ENCODE data around the gene UBE2QL1.

DNA sequence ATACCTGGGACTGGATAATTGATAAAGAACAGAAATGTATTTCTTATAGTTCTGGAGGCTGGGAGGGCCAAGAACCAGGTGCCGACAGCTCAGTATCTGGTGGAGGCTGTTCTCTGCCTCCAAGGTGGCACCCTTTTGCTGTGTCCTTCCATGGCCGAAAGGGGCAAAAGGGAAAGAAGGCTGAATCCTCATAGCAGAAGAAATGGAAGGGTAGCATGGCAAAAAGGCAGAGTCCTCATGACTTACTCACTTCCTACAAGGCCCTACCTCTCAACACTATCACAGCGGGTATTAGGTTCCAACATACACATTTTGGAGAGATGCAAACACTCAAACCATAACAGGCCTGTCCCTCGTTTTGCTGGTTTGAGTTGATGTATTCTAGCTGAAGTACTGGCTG lies 45.2 kb upstream of the UBE2QL1 start:
- no peak for TF ChIP-seq POLR2A (IDR thresholded peaks at IDR 0.05; ENCODE audit: low read length)
- no peak for TF ChIP-seq GATA1 (IDR thresholded peaks at IDR 0.05; ENCODE audit: low read depth, low read length)
